PC-9 (cell line): ENCODE measurements around the gene ARHGEF28.

Experiments used
- CTCF ChIP-seq: fragments of 200-600 bp; sonication (generic); conservative IDR thresholded peaks from 2 replicates; pipeline ENCODE4 v1.6.1; 2017; ENCODE audit warnings: mixed run types, antibody characterized with exemption, mild to moderate bottlenecking, moderate library complexity
- EZH2 ChIP-seq: fragments of 200-600 bp; sonication (generic); IDR thresholded peaks from 2 replicates; pipeline ENCODE4 v1.8.0; 2017; ENCODE audit warnings: antibody characterized with exemption, low read depth

DNA sequence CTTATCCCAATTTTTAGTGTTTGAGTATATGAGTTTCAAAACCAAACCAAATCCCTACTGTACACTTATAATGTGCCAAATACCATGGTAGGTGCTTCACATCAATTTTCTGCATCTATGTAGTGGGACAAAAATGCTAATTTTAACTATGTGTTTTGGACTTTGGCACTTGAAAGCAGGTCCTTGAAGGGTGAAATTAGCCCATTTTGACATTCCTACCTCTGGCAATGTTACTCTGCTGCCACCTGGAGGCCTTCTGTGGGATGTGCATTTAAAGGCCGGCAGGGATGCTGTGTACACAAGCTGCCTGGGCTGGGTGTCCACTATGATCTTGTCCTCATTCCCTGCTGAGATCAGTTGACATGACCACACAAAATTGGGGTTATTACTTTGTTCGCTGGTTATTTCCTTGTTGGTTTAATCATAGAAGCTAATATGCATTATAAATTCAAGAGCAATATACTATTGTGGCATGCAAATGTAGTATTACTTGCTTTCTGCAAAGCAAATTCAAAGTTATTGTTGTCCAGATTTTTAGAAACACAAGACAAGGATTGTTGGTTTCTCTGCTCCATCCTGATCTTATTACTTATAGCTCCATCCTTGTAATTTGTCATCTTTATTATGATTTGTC is 166.8 kb downstream of the ARHGEF28 start:
- TF ChIP-seq CTCF (peak; percentile 98), EZH2 (no peak)
